ENCODE data around the gene CCDC197. TPM values are rescaled to one million over a fixed set of nuclear protein-coding genes. Genes with fewer than 3 reads are reported as not detected.

The CCDC197 gene
- total and polyA plus RNA-seq, 3 experiments from 2014 or later = not detected

GRCh38 chr14:93957751-93958566 is 39.1 kb upstream of the CCDC197 start:
- Histone ChIP-seq H3K9me3 (ENCODE audit: low read length) (no peaks in the 10 kb centered on the region), H3K4me1 (ENCODE audit: insufficient read depth, low read length) (peaks cover 94% of the 10 kb centered on the region), H3K27ac (ENCODE audit: low read depth, low read length) (peak overlapping the region; percentile 3), H3K36me3 (ENCODE audit: insufficient read depth, low read length) (no peaks in the 10 kb centered on the region), H3K4me3 (ENCODE audit: low read length) (no peak overlapping the region), H3K27me3 (ENCODE audit: insufficient read depth, low read length, poor library complexity, severe bottlenecking) (no peaks in the 10 kb centered on the region)
- ChIA-PET CTCF (interaction anchor here (1.3 to 33.9 kb wide), 3 partner anchors 15 to 26 kb away, joined by 3 to 945 read pairs (median 177); partner anchors contain the start of gene ASB2), POLR2A (no interaction called here)
- H3K4me3 Mint-ChIP-seq = peak overlapping the region in 6 of 7 donors; percentile 65 to 92 (median 82)
- H3K9me3 Mint-ChIP-seq = no peaks in the 10 kb centered on the region
- DNase-seq = no peak
- H3K27me3 Mint-ChIP-seq = no peaks in the 10 kb centered on the region
- peak overlapping the region; percentile 97 to 100 (median 99) for H3K27ac Mint-ChIP-seq
- peaks cover 93 to 99% (median 98%) of the 10 kb centered on the region in 3 donors for H3K4me1 Mint-ChIP-seq
- peaks cover 0 to 13% (median 0%) of the 10 kb centered on the region in 3 donors for H3K36me3 Mint-ChIP-seq

GRCh38 chr14:93958567-93959238 is 38.4 kb upstream of the CCDC197 start:
- Histone ChIP-seq H3K4me3 (ENCODE audit: low read length) (peak overlapping the region; percentile 3), H3K27ac (ENCODE audit: low read depth, low read length) (peak overlapping the region; percentile 55), H3K36me3 (ENCODE audit: insufficient read depth, low read length) (no peaks in the 10 kb centered on the region), H3K4me1 (ENCODE audit: insufficient read depth, low read length) (peaks cover 97% of the 10 kb centered on the region), H3K9me3 (ENCODE audit: low read length) (no peaks in the 10 kb centered on the region), H3K27me3 (ENCODE audit: insufficient read depth, low read length, poor library complexity, severe bottlenecking) (no peaks in the 10 kb centered on the region)
- DNase-seq = no peak
- Mint-ChIP-seq H3K4me1 (peaks cover 94 to 99% (median 98%) of the 10 kb centered on the region in 3 donors), H3K27me3 (no peaks in the 10 kb centered on the region), H3K4me3 (peak overlapping the region; percentile 65 to 88 (median 80)), H3K9me3 (no peaks in the 10 kb centered on the region), H3K27ac (peak overlapping the region; percentile 98 to 100 (median 99)), H3K36me3 (peaks cover 0 to 7% (median 0%) of the 10 kb centered on the region in 3 donors)
- CTCF ChIA-PET = interaction anchor here (1.2 to 33.9 kb wide), 4 partner anchors 15 to 67 kb away, joined by 3 to 945 read pairs (median 90); partner anchors contain the start of genes ASB2 and OTUB2
- POLR2A ChIA-PET = interaction anchor here (0.6 to 2.7 kb wide), 3 partner anchors 12 to 20 kb away, joined by 3 to 16 read pairs (median 6); no protein-coding TSS in a partner anchor

- no peaks in the 10 kb centered on the region for H3K9me3 Mint-ChIP-seq
- Histone ChIP-seq H3K27ac (ENCODE audit: low read depth, low read length) (peak overlapping the region; percentile 55), H3K36me3 (ENCODE audit: insufficient read depth, low read length) (no peaks in the 10 kb centered on the region), H3K4me3 (ENCODE audit: low read length) (peak overlapping the region; percentile 3), H3K27me3 (ENCODE audit: insufficient read depth, low read length, poor library complexity, severe bottlenecking) (no peaks in the 10 kb centered on the region), H3K4me1 (ENCODE audit: insufficient read depth, low read length) (peaks cover 97% of the 10 kb centered on the region), H3K9me3 (ENCODE audit: low read length) (no peaks in the 10 kb centered on the region)
- POLR2A ChIA-PET = interaction anchor here (0.6 to 2.7 kb wide), 5 partner anchors 12 to 19 kb away, joined by 3 to 16 read pairs (median 6); partner anchors contain the start of gene ASB2
- H3K27me3 Mint-ChIP-seq = no peaks in the 10 kb centered on the region
- H3K27ac Mint-ChIP-seq = peak overlapping the region; percentile 98 to 100 (median 99)
- H3K36me3 Mint-ChIP-seq = peaks cover 0 to 5% (median 0%) of the 10 kb centered on the region in 3 donors
- peak; percentile 73 to 97 (median 90) for DNase-seq
- CTCF ChIA-PET = interaction anchor here (1.2 to 33.9 kb wide), 5 partner anchors 14 to 67 kb away, joined by 3 to 945 read pairs (median 6); partner anchors contain the start of genes ASB2 and OTUB2
- H3K4me3 Mint-ChIP-seq = peak overlapping the region; percentile 65 to 88 (median 80)
- H3K4me1 Mint-ChIP-seq = peaks cover 94 to 99% (median 99%) of the 10 kb centered on the region in 3 donors
These were observed 37.6 kb upstream of the CCDC197 start for GRCh38 chr14:93959239-93960107.

- no peak for DNase-seq
- Histone ChIP-seq H3K27me3 (ENCODE audit: insufficient read depth, low read length, poor library complexity, severe bottlenecking) (no peaks in the 10 kb centered on the region), H3K4me3 (ENCODE audit: low read length) (no peak overlapping the region), H3K27ac (ENCODE audit: low read depth, low read length) (peak overlapping the region; percentile 55), H3K9me3 (ENCODE audit: low read length) (no peaks in the 10 kb centered on the region), H3K36me3 (ENCODE audit: insufficient read depth, low read length) (no peaks in the 10 kb centered on the region), H3K4me1 (ENCODE audit: insufficient read depth, low read length) (peaks cover 97% of the 10 kb centered on the region)
- ChIA-PET CTCF (interaction anchor here (2.0 to 33.9 kb wide), 3 partner anchors 13 to 41 kb away, joined by 6 to 945 read pairs (median 177); partner anchors contain the start of gene ASB2), POLR2A (interaction anchor here (0.8 to 2.7 kb wide), 6 partner anchors 11 to 121 kb away, joined by 3 to 16 read pairs (median 4); partner anchors contain the start of genes ASB2, DDX24 and IFI27L1)
- Mint-ChIP-seq H3K27me3 (no peaks in the 10 kb centered on the region), H3K4me1 (peaks cover 94 to 99% (median 99%) of the 10 kb centered on the region in 3 donors), H3K27ac (peak overlapping the region; percentile 98 to 100 (median 99)), H3K36me3 (peaks cover 0 to 2% (median 0%) of the 10 kb centered on the region in 3 donors), H3K9me3 (no peaks in the 10 kb centered on the region), H3K4me3 (peak overlapping the region; percentile 65 to 88 (median 80))
These were observed 37.0 kb upstream of the CCDC197 start for GRCh38 chr14:93960108-93960475.

GRCh38 chr14:93960774-93961438 is 36.2 kb upstream of the CCDC197 start:
- peaks cover 92 to 99% (median 97%) of the 10 kb centered on the region in 3 donors for H3K4me1 Mint-ChIP-seq
- CTCF ChIA-PET = interaction anchor here (2.0 to 33.9 kb wide), 3 partner anchors 13 to 41 kb away, joined by 6 to 945 read pairs (median 177); partner anchors contain the start of gene ASB2
- H3K27ac ChIP-seq (ENCODE audit: low read depth, low read length) = peak overlapping the region; percentile 12
- POLR2A ChIA-PET = interaction anchor here (0.8 to 2.7 kb wide), 5 partner anchors 10 to 120 kb away, joined by 3 to 16 read pairs (median 5); partner anchors contain the start of genes DDX24 and IFI27L1
- H3K9me3 ChIP-seq (ENCODE audit: low read length) = no peaks in the 10 kb centered on the region
- H3K27me3 ChIP-seq (ENCODE audit: insufficient read depth, low read length, poor library complexity, severe bottlenecking) = no peaks in the 10 kb centered on the region
- DNase-seq = no peak
- H3K36me3 ChIP-seq (ENCODE audit: insufficient read depth, low read length) = no peaks in the 10 kb centered on the region
- H3K36me3 Mint-ChIP-seq = peaks cover 0 to 2% (median 0%) of the 10 kb centered on the region in 3 donors
- no peaks in the 10 kb centered on the region for H3K9me3 Mint-ChIP-seq
- H3K4me3 Mint-ChIP-seq = peak overlapping the region in 5 of 7 donors; percentile 72 to 80 (median 77)
- H3K27ac Mint-ChIP-seq = peak overlapping the region; percentile 96 to 100 (median 99)
- no peak overlapping the region for H3K4me3 ChIP-seq (ENCODE audit: low read length)
- H3K27me3 Mint-ChIP-seq = no peaks in the 10 kb centered on the region
- H3K4me1 ChIP-seq (ENCODE audit: insufficient read depth, low read length) = peaks cover 90% of the 10 kb centered on the region

- Histone ChIP-seq H3K4me3 (ENCODE audit: low read length) (no peak overlapping the region), H3K27me3 (ENCODE audit: insufficient read depth, low read length, poor library complexity, severe bottlenecking) (no peaks in the 10 kb centered on the region), H3K36me3 (ENCODE audit: insufficient read depth, low read length) (no peaks in the 10 kb centered on the region), H3K9me3 (ENCODE audit: low read length) (no peaks in the 10 kb centered on the region), H3K27ac (ENCODE audit: low read depth, low read length) (peak overlapping the region; percentile 12), H3K4me1 (ENCODE audit: insufficient read depth, low read length) (peaks cover 83% of the 10 kb centered on the region)
- ChIA-PET CTCF (interaction anchor here (2.0 to 33.9 kb wide), 3 partner anchors 12 to 40 kb away, joined by 6 to 945 read pairs (median 177); partner anchors contain the start of gene ASB2), POLR2A (interaction anchor here (1.7 to 2.1 kb wide), 2 partner anchors 10 to 22 kb away, joined by 5 to 21 read pairs; no protein-coding TSS in a partner anchor)
- Mint-ChIP-seq H3K9me3 (no peaks in the 10 kb centered on the region), H3K4me3 (peak overlapping the region; percentile 65 to 80 (median 74)), H3K27ac (peak overlapping the region; percentile 95 to 99 (median 97)), H3K27me3 (no peaks in the 10 kb centered on the region), H3K36me3 (peaks cover 0 to 2% (median 0%) of the 10 kb centered on the region in 3 donors), H3K4me1 (peaks cover 90 to 99% (median 98%) of the 10 kb centered on the region in 3 donors)
- peak in 1 of 5 donors; percentile 42 for DNase-seq
These were observed 35.5 kb upstream of the CCDC197 start for GRCh38 chr14:93961620-93962019.

Data from CD8-positive, alpha-beta memory T cell (primary cell).